Measurements from ENCODE around the gene SRRM1. TPM values are rescaled to one million over a fixed set of nuclear protein-coding genes. Genes with fewer than 3 reads are reported as not detected.
"Not testable (repeated sequence)": the region's sequence is repeated elsewhere in the genome, so short reads cannot be mapped to it uniquely, and the experiment has no call there.

Gene SRRM1
- total RNA-seq, 2 experiments from 2014 or later, result 234 to 288 TPM

GRCh38 chr1:24666794-24667193, 23.7 kb downstream of the SRRM1 start:
- DNase-seq, result no peak
- no peaks in the 10 kb centered on the region for H3K4me1 Mint-ChIP-seq
- H3K27ac Mint-ChIP-seq, result no peak overlapping the region
- intact Hi-C loops (cut with DNase I, micrococcal nuclease), result no loop called here
- H3K9me3 Mint-ChIP-seq (ENCODE audit: low read depth), result no peaks in the 10 kb centered on the region
- ChIA-PET CTCF (interaction anchor here (1.0 kb wide), 1 partner anchor 9 kb away, joined by 3 read pairs; no protein-coding TSS in a partner anchor), POLR2A (no interaction called here)
- ATAC-seq, result no peak
- H3K27me3 Mint-ChIP-seq, result no peaks in the 10 kb centered on the region
- H3K36me3 Mint-ChIP-seq (ENCODE audit: low read depth), result peaks cover 62% of the 10 kb centered on the region
- H3K4me3 Mint-ChIP-seq, result no peak overlapping the region

DNA sequence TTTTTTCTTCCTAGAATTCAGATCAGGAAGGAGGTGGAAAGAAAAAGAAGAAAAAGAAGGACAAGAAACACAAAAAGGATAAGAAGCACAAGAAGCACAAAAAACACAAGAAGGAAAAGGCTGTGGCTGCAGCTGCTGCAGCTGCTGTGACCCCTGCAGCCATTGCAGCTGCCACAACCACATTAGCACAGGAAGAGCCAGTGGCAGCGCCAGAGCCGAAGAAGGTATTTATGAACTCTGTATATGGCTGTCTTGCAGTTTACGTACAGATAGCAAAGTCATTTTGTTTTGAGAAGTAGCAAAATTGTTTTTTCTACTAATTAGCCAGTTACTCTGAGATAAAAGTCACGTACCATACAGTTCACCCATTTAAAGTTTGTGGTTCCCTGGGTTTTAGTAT, 28.3 kb downstream of the SRRM1 start:
- POLR2A ChIA-PET, result interaction anchor here (0.6 kb wide), 1 partner anchor 9 kb away, joined by 3 read pairs; no protein-coding TSS in a partner anchor
- CTCF ChIA-PET, result interaction anchor here (1.1 kb wide), 1 partner anchor 17 kb away, joined by 5 read pairs; no protein-coding TSS in a partner anchor
- not testable (repeated sequence) for ATAC-seq

GRCh38 chr1:24672686-24673085, 29.6 kb downstream of the SRRM1 start:
- H3K27ac Mint-ChIP-seq, result peak overlapping the region; percentile 42
- ATAC-seq; H3K4me1 Mint-ChIP-seq; H3K4me3 Mint-ChIP-seq; H3K27me3 Mint-ChIP-seq; H3K9me3 Mint-ChIP-seq (ENCODE audit: low read depth); intact Hi-C loops (cut with DNase I, micrococcal nuclease); DNase-seq: not testable (repeated sequence)
- ChIA-PET POLR2A (interaction anchor here (0.6 kb wide), 1 partner anchor 11 kb away, joined by 6 read pairs; no protein-coding TSS in a partner anchor), CTCF (interaction anchor here (0.7 to 1.9 kb wide), 2 partner anchors 86 to 158 kb away, joined by 4 to 5 read pairs; no protein-coding TSS in a partner anchor)
- H3K36me3 Mint-ChIP-seq (ENCODE audit: low read depth), result peaks cover 72% of the 10 kb centered on the region

More for the DNA sequence above, 28.3 kb downstream of the SRRM1 start:
- DNase-seq; H3K4me3 Mint-ChIP-seq; H3K27me3 Mint-ChIP-seq; intact Hi-C loops (cut with DNase I, micrococcal nuclease); H3K27ac Mint-ChIP-seq; H3K4me1 Mint-ChIP-seq; H3K9me3 Mint-ChIP-seq (ENCODE audit: low read depth): not testable (repeated sequence)
- peaks cover 69% of the 10 kb centered on the region for H3K36me3 Mint-ChIP-seq (ENCODE audit: low read depth)

DNA sequence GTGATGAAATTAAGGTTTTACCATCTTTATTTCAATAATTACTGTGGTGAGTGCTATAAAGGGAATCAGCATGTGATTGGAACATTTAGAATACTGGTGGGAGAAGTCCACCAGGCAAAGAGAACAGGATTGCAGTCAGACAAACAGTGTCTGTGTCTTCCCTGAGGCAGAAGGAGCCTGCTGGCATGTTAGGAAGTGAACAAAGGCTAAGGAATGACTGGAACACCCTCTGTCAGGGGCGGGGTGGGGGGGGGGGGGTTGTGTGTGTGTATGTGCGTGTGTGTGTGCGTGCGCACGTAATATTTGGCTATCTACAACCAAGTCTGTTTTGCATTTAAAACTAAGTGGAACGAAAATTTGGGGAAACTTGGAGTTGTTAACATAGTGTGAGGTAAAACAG, 30.2 kb downstream of the SRRM1 start:
- Mint-ChIP-seq H3K27me3 (no peaks in the 10 kb centered on the region), H3K4me1 (no peaks in the 10 kb centered on the region), H3K4me3 (no peak overlapping the region), H3K36me3 (ENCODE audit: low read depth) (peaks cover 72% of the 10 kb centered on the region), H3K27ac (peak overlapping the region; percentile 30), H3K9me3 (ENCODE audit: low read depth) (no peaks in the 10 kb centered on the region)
- ChIA-PET CTCF (interaction anchor here (0.6 to 1.9 kb wide), 5 partner anchors 15 to 175 kb away, joined by 3 to 5 read pairs (median 3); no protein-coding TSS in a partner anchor), POLR2A (no interaction called here)
- ATAC-seq, result no peak
- DNase-seq, result no peak
- intact Hi-C loops (cut with DNase I, micrococcal nuclease), result no loop called here

GRCh38 chr1:24678421-24678820, 35.3 kb downstream of the SRRM1 start:
- CTCF ChIA-PET, result interaction anchor here (1.4 kb wide), 1 partner anchor 152 kb away, joined by 3 read pairs; no protein-coding TSS in a partner anchor
- POLR2A ChIA-PET, result not testable (repeated sequence)

GRCh38 chr1:24679725-24680124, 36.6 kb downstream of the SRRM1 start:
- no peak for ATAC-seq
- H3K27ac Mint-ChIP-seq, result no peak overlapping the region
- ChIA-PET POLR2A (no interaction called here), CTCF (interaction anchor here (2.4 kb wide), 1 partner anchor 151 kb away, joined by 6 read pairs; no protein-coding TSS in a partner anchor)
- DNase-seq, result no peak
- no peaks in the 10 kb centered on the region for H3K9me3 Mint-ChIP-seq (ENCODE audit: low read depth)
- intact Hi-C loops (cut with DNase I, micrococcal nuclease), result no loop called here
- H3K4me3 Mint-ChIP-seq, result no peak overlapping the region
- no peaks in the 10 kb centered on the region for H3K27me3 Mint-ChIP-seq
- H3K36me3 Mint-ChIP-seq (ENCODE audit: low read depth), result peaks cover 23% of the 10 kb centered on the region
- H3K4me1 Mint-ChIP-seq, result no peaks in the 10 kb centered on the region

More at GRCh38 chr1:24678421-24678820, 35.3 kb downstream of the SRRM1 start:
- DNase-seq; ATAC-seq; H3K27ac Mint-ChIP-seq; H3K9me3 Mint-ChIP-seq (ENCODE audit: low read depth); H3K27me3 Mint-ChIP-seq; H3K4me3 Mint-ChIP-seq; intact Hi-C loops (cut with DNase I, micrococcal nuclease); H3K4me1 Mint-ChIP-seq: not testable (repeated sequence)
- H3K36me3 Mint-ChIP-seq (ENCODE audit: low read depth), result peaks cover 34% of the 10 kb centered on the region

- Mint-ChIP-seq H3K4me3 (no peak overlapping the region), H3K9me3 (ENCODE audit: low read depth) (no peaks in the 10 kb centered on the region), H3K4me1 (no peaks in the 10 kb centered on the region), H3K27ac (no peak overlapping the region), H3K27me3 (no peaks in the 10 kb centered on the region), H3K36me3 (ENCODE audit: low read depth) (no peaks in the 10 kb centered on the region)
- ChIA-PET POLR2A (interaction anchor here (0.7 kb wide), 1 partner anchor 1473 kb away, joined by 3 read pairs; no protein-coding TSS in a partner anchor), CTCF (interaction anchor here (0.5 to 2.0 kb wide), 7 partner anchors 77 to 152 kb away, joined by 3 to 10 read pairs (median 3); no protein-coding TSS in a partner anchor)
- DNase-seq (no peak), ATAC-seq (no peak)
- intact Hi-C loops (cut with DNase I, micrococcal nuclease), result no loop called here
Measured at GRCh38 chr1:24683713-24684162, 40.6 kb downstream of the SRRM1 start.

- POLR2A ChIA-PET, result interaction anchor here (0.6 to 0.8 kb wide), 4 partner anchors 70 to 143 kb away, joined by 3 to 12 read pairs (median 6); no protein-coding TSS in a partner anchor
- ATAC-seq, result no peak
- Mint-ChIP-seq H3K4me1 (no peaks in the 10 kb centered on the region), H3K27me3 (no peaks in the 10 kb centered on the region), H3K36me3 (ENCODE audit: low read depth) (no peaks in the 10 kb centered on the region), H3K27ac (no peak overlapping the region), H3K4me3 (no peak overlapping the region), H3K9me3 (ENCODE audit: low read depth) (no peaks in the 10 kb centered on the region)
- intact Hi-C loops (cut with DNase I, micrococcal nuclease), result loop anchor here (1.0 to 2.0 kb wide), 4 partner anchors 142 to 517 kb away; no protein-coding TSS in a partner anchor
- CTCF ChIA-PET, result interaction anchor here (0.5 to 6.6 kb wide), 27 partner anchors 10 to 518 kb away, joined by 3 to 180 read pairs (median 4); partner anchors contain the start of gene CLIC4
- DNase-seq, result no peak
Measured at GRCh38 chr1:24688033-24688432, 44.9 kb downstream of the SRRM1 start.

DNA sequence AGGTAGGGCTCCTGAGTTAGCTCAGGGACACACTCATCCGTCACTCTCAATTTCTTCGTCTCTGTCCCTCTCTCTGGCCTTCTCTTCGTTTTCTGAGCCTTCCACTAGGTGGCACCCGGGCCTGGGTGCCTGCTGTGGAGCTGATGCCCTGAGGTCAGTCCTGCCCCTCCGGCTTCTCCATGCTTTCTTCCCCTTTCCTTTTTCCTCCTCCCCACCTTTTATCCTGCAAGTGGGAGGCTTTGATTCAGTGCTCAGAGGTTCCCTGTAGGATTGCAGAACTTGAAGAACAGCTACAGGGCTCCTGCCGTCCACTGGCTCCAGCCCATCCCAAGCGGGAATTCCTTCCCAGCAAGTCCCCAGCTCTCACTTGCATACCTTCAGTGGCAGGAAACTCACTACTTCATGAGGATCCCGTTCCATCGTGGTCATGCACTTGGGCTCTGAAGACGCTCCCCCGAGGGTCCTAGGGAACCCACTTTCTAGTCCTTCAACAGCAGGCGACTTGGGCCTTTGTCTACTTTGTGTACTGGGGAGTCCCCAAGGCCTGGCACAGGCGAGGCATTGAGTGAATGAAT, 45.6 kb downstream of the SRRM1 start:
- ChIA-PET POLR2A (interaction anchor here (0.5 to 0.8 kb wide), 4 partner anchors 68 to 142 kb away, joined by 3 to 7 read pairs (median 4); no protein-coding TSS in a partner anchor), CTCF (interaction anchor here (0.5 to 6.6 kb wide), 31 partner anchors 9 to 518 kb away, joined by 3 to 180 read pairs (median 4); partner anchors contain the start of gene CLIC4)
- Mint-ChIP-seq H3K36me3 (ENCODE audit: low read depth) (no peaks in the 10 kb centered on the region), H3K27me3 (no peaks in the 10 kb centered on the region), H3K4me3 (no peak overlapping the region), H3K9me3 (ENCODE audit: low read depth) (no peaks in the 10 kb centered on the region), H3K4me1 (no peaks in the 10 kb centered on the region), H3K27ac (no peak overlapping the region)
- ATAC-seq (peak; percentile 92), DNase-seq (peak; percentile 78)
- intact Hi-C loops (cut with DNase I, micrococcal nuclease), result loop anchor here (1.0 to 2.0 kb wide), 4 partner anchors 142 to 516 kb away; no protein-coding TSS in a partner anchor

DNA sequence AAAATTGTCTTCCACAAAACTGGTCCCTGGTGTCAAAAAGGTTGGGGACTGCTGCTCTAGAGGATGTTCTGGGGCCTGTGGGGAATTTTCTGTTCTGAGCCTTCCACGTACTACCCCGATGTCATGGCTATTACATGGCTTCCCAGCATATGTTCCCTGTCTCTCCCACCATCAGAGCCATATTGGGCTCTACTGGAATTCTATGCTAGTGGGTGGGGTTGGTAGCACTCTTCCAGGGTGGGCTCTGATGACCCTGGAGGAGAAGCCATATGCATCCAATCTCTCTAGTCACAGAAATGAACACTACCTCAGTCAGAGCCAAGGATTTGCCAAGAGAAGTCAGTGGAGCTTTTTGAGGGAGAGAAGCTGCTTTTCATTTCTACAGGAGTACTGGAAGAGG, 47.9 kb downstream of the SRRM1 start:
- H3K36me3 Mint-ChIP-seq (ENCODE audit: low read depth), result no peaks in the 10 kb centered on the region
- H3K4me1 Mint-ChIP-seq, result no peaks in the 10 kb centered on the region
- H3K9me3 Mint-ChIP-seq (ENCODE audit: low read depth), result no peaks in the 10 kb centered on the region
- H3K27ac Mint-ChIP-seq, result no peak overlapping the region
- intact Hi-C loops (cut with DNase I, micrococcal nuclease), result no loop called here
- POLR2A ChIA-PET, result interaction anchor here (0.6 kb wide), 1 partner anchor 10 kb away, joined by 6 read pairs; no protein-coding TSS in a partner anchor
- ATAC-seq, result no peak
- no peaks in the 10 kb centered on the region for H3K27me3 Mint-ChIP-seq
- no peak overlapping the region for H3K4me3 Mint-ChIP-seq
- no peak for DNase-seq
- CTCF ChIA-PET, result interaction anchor here (0.5 to 6.6 kb wide), 4 partner anchors 8 to 515 kb away, joined by 3 to 180 read pairs (median 36); no protein-coding TSS in a partner anchor

- intact Hi-C loops (cut with DNase I, micrococcal nuclease), result no loop called here
- H3K36me3 Mint-ChIP-seq (ENCODE audit: low read depth), result no peaks in the 10 kb centered on the region
- ATAC-seq, result no peak
- no peak overlapping the region for H3K4me3 Mint-ChIP-seq
- DNase-seq, result no peak
- H3K9me3 Mint-ChIP-seq (ENCODE audit: low read depth), result no peaks in the 10 kb centered on the region
- H3K27me3 Mint-ChIP-seq, result no peaks in the 10 kb centered on the region
- no peak overlapping the region for H3K27ac Mint-ChIP-seq
- no peaks in the 10 kb centered on the region for H3K4me1 Mint-ChIP-seq
- ChIA-PET POLR2A (interaction anchor here (0.7 kb wide), 1 partner anchor 544 kb away, joined by 7 read pairs; no protein-coding TSS in a partner anchor), CTCF (interaction anchor here (0.7 to 6.6 kb wide), 3 partner anchors 136 to 246 kb away, joined by 3 to 180 read pairs (median 3); no protein-coding TSS in a partner anchor)
Measured at GRCh38 chr1:24692351-24692980, 49.4 kb downstream of the SRRM1 start.
